ENCODE data around the gene KRTAP12-3.

DNA sequence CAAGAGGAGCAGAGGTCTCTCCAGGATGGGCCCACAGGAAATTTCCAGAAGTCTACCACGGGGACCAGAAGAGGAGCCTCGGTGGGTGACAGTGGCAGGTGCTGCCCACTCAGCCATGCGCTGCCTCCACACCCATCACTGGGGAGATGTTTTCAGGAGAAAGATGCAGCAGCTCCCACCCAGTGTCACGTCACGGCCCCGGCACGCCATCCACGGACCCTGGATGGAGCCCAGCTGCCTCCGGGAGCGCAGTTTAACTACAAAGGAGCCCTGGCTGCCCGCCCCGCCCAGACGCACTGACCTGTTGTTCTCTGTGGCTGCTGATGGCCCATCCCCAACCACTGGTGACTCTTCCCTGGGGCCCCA lies 46.9 kb downstream of the KRTAP12-3 start:
- TF ChIP-seq, protein P1, sequence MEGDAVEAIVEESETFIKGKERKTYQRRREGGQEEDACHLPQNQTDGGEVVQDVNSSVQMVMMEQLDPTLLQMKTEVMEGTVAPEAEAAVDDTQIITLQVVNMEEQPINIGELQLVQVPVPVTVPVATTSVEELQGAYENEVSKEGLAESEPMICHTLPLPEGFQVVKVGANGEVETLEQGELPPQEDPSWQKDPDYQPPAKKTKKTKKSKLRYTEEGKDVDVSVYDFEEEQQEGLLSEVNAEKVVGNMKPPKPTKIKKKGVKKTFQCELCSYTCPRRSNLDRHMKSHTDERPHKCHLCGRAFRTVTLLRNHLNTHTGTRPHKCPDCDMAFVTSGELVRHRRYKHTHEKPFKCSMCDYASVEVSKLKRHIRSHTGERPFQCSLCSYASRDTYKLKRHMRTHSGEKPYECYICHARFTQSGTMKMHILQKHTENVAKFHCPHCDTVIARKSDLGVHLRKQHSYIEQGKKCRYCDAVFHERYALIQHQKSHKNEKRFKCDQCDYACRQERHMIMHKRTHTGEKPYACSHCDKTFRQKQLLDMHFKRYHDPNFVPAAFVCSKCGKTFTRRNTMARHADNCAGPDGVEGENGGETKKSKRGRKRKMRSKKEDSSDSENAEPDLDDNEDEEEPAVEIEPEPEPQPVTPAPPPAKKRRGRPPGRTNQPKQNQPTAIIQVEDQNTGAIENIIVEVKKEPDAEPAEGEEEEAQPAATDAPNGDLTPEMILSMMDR (IDR thresholded peaks at IDR 0.05): no peak
- TF ChIP-seq, protein P2, sequence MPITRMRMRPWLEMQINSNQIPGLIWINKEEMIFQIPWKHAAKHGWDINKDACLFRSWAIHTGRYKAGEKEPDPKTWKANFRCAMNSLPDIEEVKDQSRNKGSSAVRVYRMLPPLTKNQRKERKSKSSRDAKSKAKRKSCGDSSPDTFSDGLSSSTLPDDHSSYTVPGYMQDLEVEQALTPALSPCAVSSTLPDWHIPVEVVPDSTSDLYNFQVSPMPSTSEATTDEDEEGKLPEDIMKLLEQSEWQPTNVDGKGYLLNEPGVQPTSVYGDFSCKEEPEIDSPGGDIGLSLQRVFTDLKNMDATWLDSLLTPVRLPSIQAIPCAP (CRISPR knock-in tag; IDR thresholded peaks at IDR 0.05): no peak
- TF ChIP-seq IRF2 (CRISPR knock-in tag; IDR thresholded peaks at IDR 0.05; ENCODE audit: borderline replicate concordance, low read depth) (no peak), JUN (CRISPR knock-in tag; IDR thresholded peaks at IDR 0.05) (no peak), TCF7 (CRISPR knock-in tag; IDR thresholded peaks at IDR 0.05; ENCODE audit: low read depth) (no peak), OVOL2 (CRISPR knock-in tag; IDR thresholded peaks at IDR 0.05; ENCODE audit: borderline replicate concordance) (no peak), SMAD3 (CRISPR knock-in tag; IDR thresholded peaks at IDR 0.05; ENCODE audit: borderline replicate concordance) (no peak), TP53 (CRISPR knock-in tag; IDR thresholded peaks at IDR 0.05) (no peak), GABPB1 (CRISPR knock-in tag; IDR thresholded peaks at IDR 0.05) (no peak), FOXJ3 (CRISPR knock-in tag; IDR thresholded peaks at IDR 0.05; ENCODE audit: borderline replicate concordance) (no peak)
- TF ChIP-seq, protein P3, sequence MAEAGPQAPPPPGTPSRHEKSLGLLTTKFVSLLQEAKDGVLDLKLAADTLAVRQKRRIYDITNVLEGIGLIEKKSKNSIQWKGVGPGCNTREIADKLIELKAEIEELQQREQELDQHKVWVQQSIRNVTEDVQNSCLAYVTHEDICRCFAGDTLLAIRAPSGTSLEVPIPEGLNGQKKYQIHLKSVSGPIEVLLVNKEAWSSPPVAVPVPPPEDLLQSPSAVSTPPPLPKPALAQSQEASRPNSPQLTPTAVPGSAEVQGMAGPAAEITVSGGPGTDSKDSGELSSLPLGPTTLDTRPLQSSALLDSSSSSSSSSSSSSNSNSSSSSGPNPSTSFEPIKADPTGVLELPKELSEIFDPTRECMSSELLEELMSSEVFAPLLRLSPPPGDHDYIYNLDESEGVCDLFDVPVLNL (CRISPR knock-in tag; IDR thresholded peaks at IDR 0.05; ENCODE audit: borderline replicate concordance, low read depth): no peak
- TF ChIP-seq, protein P4, sequence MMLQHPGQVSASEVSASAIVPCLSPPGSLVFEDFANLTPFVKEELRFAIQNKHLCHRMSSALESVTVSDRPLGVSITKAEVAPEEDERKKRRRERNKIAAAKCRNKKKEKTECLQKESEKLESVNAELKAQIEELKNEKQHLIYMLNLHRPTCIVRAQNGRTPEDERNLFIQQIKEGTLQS (CRISPR knock-in tag; conservative IDR thresholded peaks at IDR 0.05): no peak
- TF ChIP-seq, protein P5, sequence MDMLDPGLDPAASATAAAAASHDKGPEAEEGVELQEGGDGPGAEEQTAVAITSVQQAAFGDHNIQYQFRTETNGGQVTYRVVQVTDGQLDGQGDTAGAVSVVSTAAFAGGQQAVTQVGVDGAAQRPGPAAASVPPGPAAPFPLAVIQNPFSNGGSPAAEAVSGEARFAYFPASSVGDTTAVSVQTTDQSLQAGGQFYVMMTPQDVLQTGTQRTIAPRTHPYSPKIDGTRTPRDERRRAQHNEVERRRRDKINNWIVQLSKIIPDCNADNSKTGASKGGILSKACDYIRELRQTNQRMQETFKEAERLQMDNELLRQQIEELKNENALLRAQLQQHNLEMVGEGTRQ (CRISPR knock-in tag; IDR thresholded peaks at IDR 0.05): no peak

Measured in WTC11 (cell line).